Raji (cell line): Measurements from ENCODE around the gene ADAMTS13.

Experiments
- POLR2A ChIP-seq: IDR thresholded peaks from 2 replicates; pipeline ENCODE4 v1.6.1; 2011; ENCODE audit warnings: low read depth, low read length, control low read depth; ENCODE audit not compliant: insufficient read depth

ADAMTS13 gene

GRCh38 chr9:133454943-133455673 lies 32.9 kb downstream of the ADAMTS13 start:
- TF ChIP-seq POLR2A, result no peak

GRCh38 chr9:133455936-133456335 lies 33.8 kb downstream of the ADAMTS13 start:
- TF ChIP-seq POLR2A, result no peak

GRCh38 chr9:133456409-133456808 lies 34.2 kb downstream of the ADAMTS13 start:
- TF ChIP-seq POLR2A, result no peak

GRCh38 chr9:133457233-133457632 lies 35.1 kb downstream of the ADAMTS13 start:
- no peak for TF ChIP-seq POLR2A

- TF ChIP-seq POLR2A, result no peak
Observed at GRCh38 chr9:133457748-133458147, 35.6 kb downstream of the ADAMTS13 start.

DNA sequence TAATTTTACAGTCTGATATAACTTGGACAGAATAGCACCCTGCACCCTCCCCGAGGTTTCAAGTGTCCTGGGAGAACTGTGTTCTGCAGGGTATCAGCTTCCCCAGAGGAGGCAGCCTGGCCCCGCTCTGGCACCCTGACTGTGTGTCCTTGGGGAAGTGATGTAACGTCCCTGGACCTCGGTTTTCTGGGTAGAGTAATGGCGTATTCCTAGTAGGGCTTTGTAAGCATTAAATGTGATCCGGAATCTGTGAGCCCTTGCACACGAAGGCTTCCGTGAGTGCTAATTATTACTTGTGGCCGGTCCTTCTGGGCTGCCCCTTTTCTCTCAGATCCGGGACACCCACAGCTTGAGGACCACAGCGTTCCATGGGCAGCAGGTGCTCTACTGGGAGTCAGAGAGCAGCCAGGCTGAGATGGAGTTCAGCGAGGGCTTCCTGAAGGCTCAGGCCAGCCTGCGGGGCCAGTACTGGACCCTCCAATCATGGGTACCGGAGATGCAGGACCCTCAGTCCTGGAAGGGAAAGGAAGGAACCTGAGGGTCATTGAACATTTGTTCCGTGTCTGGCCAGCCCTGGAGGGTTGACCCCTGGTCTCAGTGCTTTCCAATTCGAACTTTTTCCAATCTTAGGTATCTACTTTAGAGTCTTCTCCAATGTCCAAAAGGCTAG lies 36.6 kb downstream of the ADAMTS13 start:
- no peak for TF ChIP-seq POLR2A

DNA sequence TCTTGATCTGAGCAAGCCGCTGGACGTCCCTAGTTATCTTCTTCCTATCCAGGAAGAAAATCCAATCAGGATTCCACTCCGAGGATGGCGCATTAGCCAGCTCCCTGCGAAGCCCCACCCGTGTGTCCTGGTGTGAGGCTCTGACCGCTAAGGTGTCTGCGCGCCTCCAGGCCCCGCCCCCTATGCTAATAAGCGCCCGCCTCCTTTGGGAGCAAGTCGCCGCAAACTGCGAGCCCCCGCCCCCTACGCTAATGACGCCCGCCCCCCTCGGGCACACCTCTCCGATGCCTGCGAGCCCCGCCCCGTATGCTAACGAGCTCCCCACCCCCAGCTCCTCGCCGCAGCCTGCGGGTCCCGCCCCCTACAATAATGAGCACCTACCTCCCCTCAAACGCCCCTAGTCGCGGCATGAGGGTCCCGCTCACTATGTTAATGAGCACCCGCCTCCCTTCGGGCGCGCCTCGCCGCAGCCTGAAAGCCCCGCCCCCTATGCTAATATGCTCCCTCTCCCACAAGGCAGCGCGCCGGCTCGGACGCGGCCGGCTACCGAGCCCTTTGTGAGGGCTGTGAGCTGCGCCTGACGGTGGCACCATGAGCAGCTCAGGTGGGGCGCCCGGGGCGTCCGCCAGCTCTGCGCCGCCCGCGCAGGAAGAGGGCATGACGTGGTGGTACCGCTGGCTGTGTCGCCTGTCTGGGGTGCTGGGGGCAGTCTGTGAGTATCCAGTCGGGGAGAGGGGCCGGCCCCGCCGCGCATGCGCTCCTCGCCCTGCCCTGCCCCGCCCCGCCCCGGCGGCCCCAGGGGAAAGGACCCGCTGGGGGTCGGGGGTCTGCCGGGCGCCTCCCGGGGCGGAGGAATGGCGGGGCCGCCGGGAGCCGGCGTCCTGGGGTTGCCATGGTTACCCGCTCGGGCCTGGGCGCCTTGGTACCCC lies 37.6 kb downstream of the ADAMTS13 start, which contains the start of gene CACFD1:
CACFD1 (plus strand) TSS at position 503 of the 929 bp plus-strand sequence; CDS start at position 592, 89 bp downstream.
- peak; percentile 38 for TF ChIP-seq POLR2A

GRCh38 chr9:133460405-133461175 lies 38.4 kb downstream of the ADAMTS13 start:
- TF ChIP-seq POLR2A, result no peak

GRCh38 chr9:133461975-133462374 lies 39.8 kb downstream of the ADAMTS13 start:
- TF ChIP-seq POLR2A, result no peak

GRCh38 chr9:133463234-133463863 lies 41.2 kb downstream of the ADAMTS13 start:
- TF ChIP-seq POLR2A, result no peak

GRCh38 chr9:133463864-133464615 lies 41.9 kb downstream of the ADAMTS13 start:
- TF ChIP-seq POLR2A, result no peak

GRCh38 chr9:133464638-133465037 lies 42.5 kb downstream of the ADAMTS13 start:
- no peak for TF ChIP-seq POLR2A

- no peak for TF ChIP-seq POLR2A
Observed at GRCh38 chr9:133465984-133466383, 43.8 kb downstream of the ADAMTS13 start.

DNA sequence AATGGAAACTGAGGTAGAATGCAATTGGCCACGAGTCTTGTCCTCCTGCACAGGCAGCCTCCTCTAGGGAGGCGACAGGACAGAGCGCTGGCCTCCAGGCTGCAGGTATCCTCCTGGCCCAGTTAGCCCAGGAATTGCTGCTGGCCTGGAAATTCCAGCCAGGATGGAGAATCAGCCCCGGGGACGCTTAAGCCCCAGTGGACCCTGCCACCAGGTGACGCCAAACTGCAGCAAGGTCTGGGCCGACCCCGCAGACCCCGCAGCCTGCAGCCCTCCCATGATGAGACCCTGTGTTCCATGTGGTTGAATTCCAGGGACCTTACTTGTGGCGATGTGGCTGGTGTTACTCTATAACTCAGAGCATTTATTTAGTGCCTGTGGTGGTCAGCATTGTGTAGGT lies 44.9 kb downstream of the ADAMTS13 start:
- no peak for TF ChIP-seq POLR2A

GRCh38 chr9:133468374-133468773 lies 46.2 kb downstream of the ADAMTS13 start:
- no peak; the same call in 1 of the 2 replicates for TF ChIP-seq POLR2A
